CD14-positive monocyte (primary cell): ENCODE measurements around the gene TNIP2. TPM values are rescaled to one million over a fixed set of nuclear protein-coding genes. Genes with fewer than 3 reads are reported as not detected.
A peak's percentile ranks its signal among the peaks of the same experiment; 100 is the strongest.
"Not testable (repeated sequence)": the region's sequence is repeated elsewhere in the genome, so short reads cannot be mapped to it uniquely, and the experiment has no call there.

ENCODE experiments used
- DNase-seq, 3 donors: peaks; one replicate each; pipeline ENCODE4 v3.0.0-alpha.2; 2011 to 2022
- H2AFZ ChIP-seq: 2 replicates; pipeline ENCODE4 v1.6.0; 2012; ENCODE audit warnings: mild to moderate bottlenecking, low read depth, low read length, inconsistent platforms; ENCODE audit not compliant: insufficient read depth, poor library complexity, severe bottlenecking
- H3K27ac ChIP-seq, 2 donors: 1 replicate in 1 of 2; 2 replicates in 1 of 2; pipeline ENCODE4 v1.5.1; 2012 to 2013; ENCODE audit warnings: low read length in 2 of 2, control low read depth in 1 of 2, inconsistent platforms in 1 of 2, low read depth in 1 of 2, mild to moderate bottlenecking in 1 of 2
- H3K27me3 ChIP-seq, 2 donors: one replicate each; pipeline versions ENCODE4 v1.6.0 to v1.6.1; 2011 to 2013; ENCODE audit warnings: low read length in 2 of 2; ENCODE audit not compliant: control insufficient read depth in 2 of 2, insufficient read depth in 2 of 2
- H3K36me3 ChIP-seq, 2 donors: replicated peaks in 1 of 2; 1 replicate in 1 of 2; 2 replicates in 1 of 2; pipeline versions ENCODE4 v1.5.1 to v1.6.1; 2012 to 2013; ENCODE audit warnings: low read length in 2 of 2, control low read depth in 1 of 2, inconsistent platforms in 1 of 2, mild to moderate bottlenecking in 1 of 2; ENCODE audit not compliant: insufficient read depth in 2 of 2, control insufficient read depth in 1 of 2
- H3K4me1 ChIP-seq, 2 donors: 1 replicate in 1 of 2; 2 replicates in 1 of 2; pipeline versions ENCODE4 v1.5.1 to v1.6.1; 2012 to 2013; ENCODE audit warnings: low read length in 2 of 2, control low read depth in 1 of 2, inconsistent platforms in 1 of 2, mild to moderate bottlenecking in 1 of 2, moderate library complexity in 1 of 2; ENCODE audit not compliant: insufficient read depth in 2 of 2, control insufficient read depth in 1 of 2
- H3K4me2 ChIP-seq: replicated peaks from 2 replicates; pipeline ENCODE3; 2012; ENCODE audit warnings: low read length, moderate library complexity, mild to moderate bottlenecking; ENCODE audit not compliant: poor library complexity, severe bottlenecking; ENCODE audit errors: extremely low read depth
- H3K4me3 ChIP-seq, 3 experiments: fragments of 200-600 bp in 1 of 3; sonication (generic) in 1 of 3; replicated peaks in 1 of 3; 1 replicate in 2 of 3; 2 replicates in 1 of 3; pipeline ENCODE4 v1.5.1; 2011 to 2013; ENCODE audit warnings: low read length in 3 of 3, mild to moderate bottlenecking in 3 of 3, control low read depth in 2 of 3, low read depth in 2 of 3, inconsistent platforms in 1 of 3, moderate library complexity in 1 of 3
- H3K79me2 ChIP-seq: 2 replicates; pipeline ENCODE4 v1.6.0; 2012; ENCODE audit warnings: mild to moderate bottlenecking, control low read depth, inconsistent platforms, low read length, moderate library complexity; ENCODE audit not compliant: insufficient read depth
- H3K9ac ChIP-seq: 2 replicates; pipeline ENCODE4 v1.6.0; 2017; ENCODE audit warnings: low read length, mild to moderate bottlenecking; ENCODE audit not compliant: insufficient read depth, poor library complexity, severe bottlenecking
- H3K9me3 ChIP-seq, 2 donors: replicated peaks in 1 of 2; 1 replicate in 1 of 2; 2 replicates in 1 of 2; pipeline versions ENCODE4 v1.5.1 to v1.6.1; 2012 to 2013; ENCODE audit warnings: low read length in 2 of 2, control low read depth in 1 of 2; ENCODE audit not compliant: control insufficient read depth in 1 of 2, insufficient read depth in 1 of 2
- H4K20me1 ChIP-seq: 2 replicates; pipeline ENCODE4 v1.6.0; 2012; ENCODE audit warnings: mild to moderate bottlenecking, low read length, control low read depth, moderate library complexity; ENCODE audit not compliant: insufficient read depth
- H3K27ac Mint-ChIP-seq, 7 donors: one replicate each; pipeline ENCODE4 v1.8.0; 2020; ENCODE audit warnings: mild to moderate bottlenecking in 7 of 7, mixed read lengths in 7 of 7, moderate library complexity in 6 of 7, inconsistent platforms in 2 of 7
- H3K27me3 Mint-ChIP-seq, 3 donors: one replicate each; pipeline ENCODE4 v1.8.0; 2021 to 2022; ENCODE audit warnings: low read depth in 3 of 3, mild to moderate bottlenecking in 3 of 3, mixed read lengths in 3 of 3, moderate library complexity in 3 of 3, inconsistent platforms in 1 of 3
- H3K36me3 Mint-ChIP-seq, 2 donors: one replicate each; pipeline ENCODE4 v1.8.0; 2020; ENCODE audit warnings: mixed read lengths in 2 of 2, inconsistent platforms in 1 of 2, mild to moderate bottlenecking in 1 of 2
- H3K4me1 Mint-ChIP-seq: one replicate; pipeline ENCODE4 v1.8.0; 2020; ENCODE audit warnings: mild to moderate bottlenecking, mixed read lengths
- H3K4me3 Mint-ChIP-seq, 2 donors: one replicate each; pipeline ENCODE4 v1.8.0; 2020; ENCODE audit warnings: mild to moderate bottlenecking in 2 of 2, mixed read lengths in 2 of 2, moderate library complexity in 1 of 2
- H3K9me3 Mint-ChIP-seq, 7 donors: one replicate each; pipeline ENCODE4 v1.8.0; 2020 to 2022; ENCODE audit warnings: mixed read lengths in 7 of 7, mild to moderate bottlenecking in 6 of 7, moderate library complexity in 6 of 7, inconsistent platforms in 2 of 7
- CTCF ChIP-seq: fragments of 200-600 bp; IDR thresholded peaks from one replicate; pipeline ENCODE4 v1.8.0; 2022; ENCODE audit warnings: antibody characterized with exemption, mild to moderate bottlenecking
- WGBS: methylation state at CpG from one replicate; pipeline ENCODE4 v1.1.5; 2013; ENCODE audit warnings: missing lambda C conversion rate; ENCODE audit not compliant: insufficient coverage; 5-methylcytosine and 5-hydroxymethylcytosine counted together
- intact Hi-C, 2 donors: fragments of 100-400 bp; cut with micrococcal nuclease; formaldehyde crosslinking; loops; one replicate each; pipeline versions ENCODE4 v1.15.0 to v1.15.1; 2023
- polyA plus RNA-seq, 3 donors: library from polyadenylated mRNA; depleted of rRNA in 1 of 3; unstranded in 2 of 3; stranded (reverse) in 1 of 3; fragments of 300-500 nt in 2 of 3; fragments of >200 nt in 1 of 3; fragmentation: Illumina TruSeq in 2 of 3; gene quantifications; 1 replicate in 2 of 3; 2 replicates in 1 of 3; pipeline ENCODE4 v1.2.3, GENCODE V29; 2012 to 2021

The TNIP2 gene
- polyA plus RNA-seq, 3 donors: 27.6 to 75.7 (median 28.2) TPM

GRCh38 chr4:2781911-2782310 is 25.8 kb upstream of the TNIP2 start:
- Histone ChIP-seq H3K36me3 (no peaks in the 10 kb centered on the region), H2AFZ (no peak overlapping the region), H3K4me3 (no peak overlapping the region), H3K27me3 (no peaks in the 10 kb centered on the region), H3K4me2 (no peak overlapping the region), H3K79me2 (peaks cover 8% of the 10 kb centered on the region), H4K20me1 (no peaks in the 10 kb centered on the region), H3K4me1 (peaks cover 21 to 26% of the 10 kb centered on the region in 2 donors), H3K27ac (no peak overlapping the region), H3K9ac (no peak overlapping the region), H3K9me3 (peaks cover 0 to 5% of the 10 kb centered on the region in 2 donors)
- WGBS: 100% methylated on average over 1 of the region's 10 CpGs
- H3K27me3 Mint-ChIP-seq: peaks cover 2 to 4% (median 2%) of the 10 kb centered on the region in 3 donors
- no peak overlapping the region for H3K4me3 Mint-ChIP-seq
- intact Hi-C loops: no loop called here
- no peak overlapping the region for H3K27ac Mint-ChIP-seq
- no peak for TF ChIP-seq CTCF
- H3K36me3 Mint-ChIP-seq: peaks cover 2 to 8% of the 10 kb centered on the region in 2 donors
- peaks cover 0 to 12% (median 8%) of the 10 kb centered on the region in 7 donors for H3K9me3 Mint-ChIP-seq
- DNase-seq: no peak
- H3K4me1 Mint-ChIP-seq: peaks cover 22% of the 10 kb centered on the region

- H3K79me2 ChIP-seq, H3K27me3 Mint-ChIP-seq, intact Hi-C loops, H3K36me3 Mint-ChIP-seq, H3K9ac ChIP-seq, H3K9me3 ChIP-seq, DNase-seq, H3K27ac ChIP-seq, H3K4me3 ChIP-seq, H3K4me3 Mint-ChIP-seq, H3K4me2 ChIP-seq, H2AFZ ChIP-seq, H3K36me3 ChIP-seq, H4K20me1 ChIP-seq, H3K27me3 ChIP-seq: not testable (repeated sequence)
- peaks cover 10% of the 10 kb centered on the region for H3K4me1 Mint-ChIP-seq
- H3K27ac Mint-ChIP-seq: peak overlapping the region in 1 of 7 donors; percentile 14
- peaks cover 0 to 12% (median 8%) of the 10 kb centered on the region in 7 donors for H3K9me3 Mint-ChIP-seq
- no CpG with 5 or more reads among the region's 5 CpGs for WGBS
- peaks cover 8 to 14% of the 10 kb centered on the region in 2 donors for H3K4me1 ChIP-seq
Measured at GRCh38 chr4:2780643-2781042, 24.5 kb upstream of the TNIP2 start.
